Calu3 (cell line): ENCODE measurements around the gene CISD2. TPM values are rescaled to one million over a fixed set of nuclear protein-coding genes. Genes with fewer than 3 reads are reported as not detected.

Experiments
- BruUV-seq: library from RNA; stranded (reverse); fragments of 400-500 nt; replicated peaks from 2 replicates; lab custom pipeline; 2021; lab: Mats Ljungman, UMichigan
- CTCF ChIA-PET: fragments of 300-600 bp; sonication (Branson Sonifier 250); formaldehyde crosslinking; loops from one replicate; lab custom pipeline; 2022; ENCODE audit warnings: antibody characterized with exemption; lab: Charles Lee
- DNase-seq: peaks from one replicate; pipeline ENCODE4 v3.0.0; 2022
- H3K27ac Mint-ChIP-seq: one replicate; pipeline ENCODE4 v1.8.0; 2022; ENCODE audit warnings: mixed read lengths; ENCODE audit not compliant: unreplicated experiment
- H3K27me3 Mint-ChIP-seq: one replicate; pipeline ENCODE4 v1.8.0; 2022; ENCODE audit warnings: mixed read lengths; ENCODE audit not compliant: unreplicated experiment
- H3K36me3 Mint-ChIP-seq: one replicate; pipeline ENCODE4 v1.8.0; 2022; ENCODE audit warnings: mild to moderate bottlenecking, moderate library complexity, mixed read lengths; ENCODE audit not compliant: insufficient read depth, unreplicated experiment
- H3K4me1 Mint-ChIP-seq: one replicate; pipeline ENCODE4 v1.8.0; 2022; ENCODE audit warnings: mild to moderate bottlenecking, low read depth, mixed read lengths; ENCODE audit not compliant: unreplicated experiment
- H3K4me3 Mint-ChIP-seq: one replicate; pipeline ENCODE4 v1.8.0; 2022; ENCODE audit warnings: mild to moderate bottlenecking, low read depth, moderate library complexity, mixed read lengths; ENCODE audit not compliant: unreplicated experiment
- H3K9me3 Mint-ChIP-seq: one replicate; pipeline ENCODE4 v1.8.0; 2022; ENCODE audit warnings: low read depth, mixed read lengths; ENCODE audit not compliant: unreplicated experiment
- CTCF ChIP-seq: fragments of 200-600 bp; IDR thresholded peaks from one replicate; pipeline ENCODE4 v1.8.0; 2022; ENCODE audit warnings: antibody characterized with exemption; ENCODE audit not compliant: unreplicated experiment
- intact Hi-C: fragments of 100-400 bp; cut with micrococcal nuclease; formaldehyde crosslinking; loops from one replicate; pipeline ENCODE4 v1.10.0; 2022; ENCODE audit not compliant: unreplicated experiment
- total RNA-seq: library from RNA; stranded (reverse); gene quantifications from 2 replicates; pipeline ENCODE4 v1.2.3, GENCODE V29; 2022

CISD2 gene
- total RNA-seq, 1 experiment from 2014 or later = 36.9 TPM

GRCh38 chr4:102832105-102832504, 36.7 kb upstream of the CISD2 start:
- Mint-ChIP-seq H3K36me3 (no peaks in the 10 kb centered on the region), H3K27me3 (no peaks in the 10 kb centered on the region), H3K9me3 (no peaks in the 10 kb centered on the region), H3K27ac (no peak overlapping the region), H3K4me3 (no peak overlapping the region), H3K4me1 (peaks cover 11% of the 10 kb centered on the region)
- TF ChIP-seq CTCF = no peak
- no TSS peak for BruUV-seq
- CTCF ChIA-PET = no interaction called here
- intact Hi-C loops = no loop called here
- DNase-seq = no peak

GRCh38 chr4:102832667-102833066, 36.1 kb upstream of the CISD2 start:
- no peak overlapping the region for H3K27ac Mint-ChIP-seq
- H3K4me3 Mint-ChIP-seq = no peak overlapping the region
- CTCF ChIA-PET = no interaction called here
- no TSS peak for BruUV-seq
- no peak for DNase-seq
- no peak for TF ChIP-seq CTCF
- no peaks in the 10 kb centered on the region for H3K9me3 Mint-ChIP-seq
- no peaks in the 10 kb centered on the region for H3K36me3 Mint-ChIP-seq
- no peaks in the 10 kb centered on the region for H3K27me3 Mint-ChIP-seq
- intact Hi-C loops = no loop called here
- peaks cover 11% of the 10 kb centered on the region for H3K4me1 Mint-ChIP-seq

- H3K36me3 Mint-ChIP-seq = no peaks in the 10 kb centered on the region
- BruUV-seq = no TSS peak
These were observed 32.2 kb upstream of the CISD2 start for GRCh38 chr4:102836596-102836995.

GRCh38 chr4:102842367-102842766, 26.4 kb upstream of the CISD2 start:
- no peaks in the 10 kb centered on the region for H3K4me1 Mint-ChIP-seq
- no peak overlapping the region for H3K4me3 Mint-ChIP-seq
- intact Hi-C loops = no loop called here
- BruUV-seq = no TSS peak
- CTCF ChIA-PET = interaction anchor here (0.6 kb wide), 1 partner anchor 190 kb away, joined by 3 read pairs; no protein-coding TSS in a partner anchor
- DNase-seq = no peak
- no peak for TF ChIP-seq CTCF
- no peaks in the 10 kb centered on the region for H3K9me3 Mint-ChIP-seq
- no peak overlapping the region for H3K27ac Mint-ChIP-seq
- H3K27me3 Mint-ChIP-seq = no peaks in the 10 kb centered on the region
- no peaks in the 10 kb centered on the region for H3K36me3 Mint-ChIP-seq

More at GRCh38 chr4:102836596-102836995, 32.2 kb upstream of the CISD2 start:
- TF ChIP-seq CTCF = no peak
- H3K27ac Mint-ChIP-seq = no peak overlapping the region
- H3K4me1 Mint-ChIP-seq = peaks cover 10% of the 10 kb centered on the region
- CTCF ChIA-PET = no interaction called here
- intact Hi-C loops = no loop called here
- no peaks in the 10 kb centered on the region for H3K9me3 Mint-ChIP-seq
- H3K27me3 Mint-ChIP-seq = no peaks in the 10 kb centered on the region
- DNase-seq = no peak
- no peak overlapping the region for H3K4me3 Mint-ChIP-seq
